Endodermal cell (in vitro differentiated cells): ENCODE measurements around the gene JPH2. TPM values are rescaled to one million over a fixed set of nuclear protein-coding genes. Genes with fewer than 3 reads are reported as not detected.

Experiments used
- DNase-seq: peaks from one replicate; pipeline ENCODE4 v3.0.0-alpha.2; 2017
- H3K27ac ChIP-seq: 2 replicates; pipeline ENCODE4 v1.5.1; 2013; ENCODE audit warnings: mild to moderate bottlenecking, low read depth, low read length, moderate library complexity
- H3K27me3 ChIP-seq: 2 replicates; pipeline ENCODE4 v1.6.1; 2013; ENCODE audit warnings: mild to moderate bottlenecking, low read length, moderate library complexity; ENCODE audit not compliant: insufficient read depth, control insufficient read depth, poor library complexity, severe bottlenecking
- H3K36me3 ChIP-seq: 2 replicates; pipeline ENCODE4 v1.7.0; 2013; ENCODE audit warnings: mild to moderate bottlenecking, low read length, moderate library complexity; ENCODE audit not compliant: control insufficient read depth, insufficient read depth
- H3K4me1 ChIP-seq: one replicate; pipeline ENCODE4 v1.7.0; 2013; ENCODE audit warnings: low read length; ENCODE audit not compliant: control insufficient read depth, insufficient read depth
- H3K4me3 ChIP-seq: 2 replicates; pipeline ENCODE4 v1.5.1; 2013; ENCODE audit warnings: mild to moderate bottlenecking, low read length, moderate library complexity
- H3K9ac ChIP-seq: 2 replicates; pipeline ENCODE4 v1.6.1; 2013; ENCODE audit warnings: mild to moderate bottlenecking, low read length, moderate library complexity; ENCODE audit not compliant: poor library complexity, severe bottlenecking; ENCODE audit errors: extremely low read depth
- H3K9me3 ChIP-seq: 2 replicates; pipeline ENCODE4 v1.6.1; 2013; ENCODE audit warnings: mild to moderate bottlenecking, low read length, moderate library complexity; ENCODE audit not compliant: control insufficient read depth
- H3K27ac Mint-ChIP-seq: 2 replicates; pipeline ENCODE4 v1.8.0; 2020; ENCODE audit warnings: mixed read lengths
- H3K27me3 Mint-ChIP-seq: 2 replicates; pipeline ENCODE4 v1.8.0; 2021; ENCODE audit warnings: mild to moderate bottlenecking, mixed read lengths; ENCODE audit not compliant: insufficient read depth
- H3K36me3 Mint-ChIP-seq: 2 replicates; pipeline ENCODE4 v1.8.0; 2020; ENCODE audit warnings: low read depth, mixed read lengths
- H3K4me1 Mint-ChIP-seq: 2 replicates; pipeline ENCODE4 v1.8.0; 2020; ENCODE audit warnings: mixed read lengths
- H3K4me3 Mint-ChIP-seq: 2 replicates; pipeline ENCODE4 v1.8.0; 2020; ENCODE audit warnings: mild to moderate bottlenecking, moderate library complexity, mixed read lengths
- H3K9me3 Mint-ChIP-seq: 2 replicates; pipeline ENCODE4 v1.8.0; 2020; ENCODE audit warnings: mild to moderate bottlenecking, mixed read lengths
- CTCF ChIP-seq: fragments of 200-600 bp; sonication (generic); conservative IDR thresholded peaks from 2 replicates; pipeline ENCODE4 v1.5.0; 2021; ENCODE audit warnings: antibody characterized with exemption, mild to moderate bottlenecking
- WGBS, 2 experiments: methylation state at CpG; one replicate each; pipeline versions ENCODE4 v1.1.5 to v1.1.7; 2013; ENCODE audit warnings: missing lambda C conversion rate in 2 of 2, mixed read lengths in 1 of 2; ENCODE audit not compliant: insufficient coverage in 1 of 2, insufficient read length in 1 of 2; 5-methylcytosine and 5-hydroxymethylcytosine counted together
- total RNA-seq, 2 donors: library from RNA; stranded (reverse); fragmentation: NEBNext Ultra II Directional in 1 of 2; extraction: Animal tissue kit (Norgen Biotek cat#: 25700) in 1 of 2; gene quantifications; 2 replicates in 1 of 2; 3 replicates in 1 of 2; pipeline ENCODE4 v1.2.1, GENCODE V29; 2021

The JPH2 gene
- total RNA-seq, 2 donors from 2014 or later: 0.86 to 1.0 TPM

- no peaks in the 10 kb centered on the region for H3K27me3 ChIP-seq
- no peak overlapping the region for H3K27ac ChIP-seq
- no peak overlapping the region for H3K4me3 ChIP-seq
- 92 to 94% methylated on average over 6 to 7 of the region's 7 CpGs for WGBS, 2 experiments
- H3K4me3 Mint-ChIP-seq: no peak overlapping the region
- H3K9ac ChIP-seq: no peak overlapping the region
- TF ChIP-seq CTCF: no peak
- no peaks in the 10 kb centered on the region for H3K9me3 Mint-ChIP-seq
- no peak for DNase-seq
- H3K4me1 ChIP-seq: no peaks in the 10 kb centered on the region
- H3K4me1 Mint-ChIP-seq: no peaks in the 10 kb centered on the region
- no peaks in the 10 kb centered on the region for H3K36me3 ChIP-seq
- no peaks in the 10 kb centered on the region for H3K36me3 Mint-ChIP-seq
- H3K27me3 Mint-ChIP-seq: peaks cover 2% of the 10 kb centered on the region
- no peaks in the 10 kb centered on the region for H3K9me3 ChIP-seq
- no peak overlapping the region for H3K27ac Mint-ChIP-seq
Measured at GRCh38 chr20:44084891-44085290, 102.1 kb downstream of the JPH2 start.

GRCh38 chr20:44084439-44084838 is 102.5 kb downstream of the JPH2 start:
- H3K9ac ChIP-seq: no peak overlapping the region
- Mint-ChIP-seq H3K27me3 (peaks cover 2% of the 10 kb centered on the region), H3K4me3 (no peak overlapping the region), H3K27ac (no peak overlapping the region), H3K9me3 (no peaks in the 10 kb centered on the region), H3K4me1 (no peaks in the 10 kb centered on the region), H3K36me3 (no peaks in the 10 kb centered on the region)
- H3K4me3 ChIP-seq: no peak overlapping the region
- no peaks in the 10 kb centered on the region for H3K36me3 ChIP-seq
- H3K4me1 ChIP-seq: no peaks in the 10 kb centered on the region
- DNase-seq: no peak
- no peaks in the 10 kb centered on the region for H3K27me3 ChIP-seq
- WGBS, 2 experiments: 75 to 100% methylated on average over 1 to 2 of the region's 2 CpGs
- no peak overlapping the region for H3K27ac ChIP-seq
- no peak for TF ChIP-seq CTCF
- no peaks in the 10 kb centered on the region for H3K9me3 ChIP-seq

- no peaks in the 10 kb centered on the region for H3K9me3 Mint-ChIP-seq
- Histone ChIP-seq H3K4me3 (no peak overlapping the region), H3K27ac (no peak overlapping the region), H3K4me1 (no peaks in the 10 kb centered on the region), H3K9me3 (no peaks in the 10 kb centered on the region), H3K27me3 (no peaks in the 10 kb centered on the region), H3K36me3 (no peaks in the 10 kb centered on the region), H3K9ac (no peak overlapping the region)
- no peak for TF ChIP-seq CTCF
- H3K27me3 Mint-ChIP-seq: peaks cover 2% of the 10 kb centered on the region
- DNase-seq: no peak
- H3K4me3 Mint-ChIP-seq: no peak overlapping the region
- 92 to 94% methylated on average over 8 to 10 of the region's 10 CpGs for WGBS, 2 experiments
- H3K27ac Mint-ChIP-seq: no peak overlapping the region
- no peaks in the 10 kb centered on the region for H3K36me3 Mint-ChIP-seq
- H3K4me1 Mint-ChIP-seq: no peaks in the 10 kb centered on the region
Measured at GRCh38 chr20:44083220-44083933, 103.6 kb downstream of the JPH2 start.
